Right lobe of liver (tissue), 4 donors: Measurements from ENCODE around the gene MDM1.

Experiments used
- CTCF ChIP-seq, 4 donors: fragments of 200-600 bp in 3 of 4; fragments of 450-650 bp in 1 of 4; IDR thresholded peaks; one replicate each; pipeline versions ENCODE4 v1.5.1 to v1.8.0; 2016 to 2022; ENCODE audit warnings: antibody characterized with exemption in 4 of 4, mild to moderate bottlenecking in 2 of 4
- POLR2A ChIP-seq: fragments of 450-650 bp; IDR thresholded peaks from one replicate; pipeline ENCODE4 v1.6.1; 2017; ENCODE audit warnings: antibody characterized with exemption, mild to moderate bottlenecking
- donor health status: DM: no; HTN: no; CAD: no.
- donor health status: DM: no; HTN: no; CAD: no.
- donor health status: DM: no; HTN: yes; CAD: no.

GRCh38 chr12:68306564-68306963 lies 25.6 kb downstream of the MDM1 start:
- TF ChIP-seq CTCF (IDR thresholded peaks at IDR 0.05) (no peak), POLR2A (no peak)
